Immature natural killer cell (primary cell): ENCODE results near the gene FPR1. TPM values are rescaled to one million over a fixed set of nuclear protein-coding genes. Genes with fewer than 3 reads are reported as not detected.
A peak's percentile ranks its signal among the peaks of the same experiment; 100 is the strongest.

Source experiments
- DNase-seq, 3 donors: peaks; one replicate each; pipeline ENCODE4 v3.0.0; 2022; ENCODE audit warnings: mixed read lengths in 1 of 3
- H3K27ac Mint-ChIP-seq, 6 donors: one replicate each; pipeline ENCODE4 v1.8.0; 2020; ENCODE audit warnings: mixed read lengths in 6 of 6, mild to moderate bottlenecking in 5 of 6, inconsistent platforms in 4 of 6, moderate library complexity in 3 of 6
- H3K27me3 Mint-ChIP-seq, 3 donors: one replicate each; pipeline ENCODE4 v1.8.0; 2020 to 2021; ENCODE audit warnings: low read depth in 3 of 3, mild to moderate bottlenecking in 3 of 3, mixed read lengths in 3 of 3, moderate library complexity in 3 of 3, inconsistent platforms in 1 of 3
- H3K36me3 Mint-ChIP-seq, 3 donors: one replicate each; pipeline ENCODE4 v1.8.0; 2020; ENCODE audit warnings: mixed read lengths in 3 of 3, inconsistent platforms in 2 of 3, mild to moderate bottlenecking in 2 of 3
- H3K4me1 Mint-ChIP-seq, 2 donors: one replicate each; pipeline ENCODE4 v1.8.0; 2020; ENCODE audit warnings: inconsistent platforms in 2 of 2, mild to moderate bottlenecking in 2 of 2, mixed read lengths in 2 of 2, moderate library complexity in 1 of 2
- H3K4me3 Mint-ChIP-seq, 5 donors: one replicate each; pipeline ENCODE4 v1.8.0; 2020; ENCODE audit warnings: mild to moderate bottlenecking in 5 of 5, mixed read lengths in 5 of 5, inconsistent platforms in 3 of 5, moderate library complexity in 3 of 5
- H3K9me3 Mint-ChIP-seq, 6 donors: one replicate each; pipeline ENCODE4 v1.8.0; 2020; ENCODE audit warnings: mild to moderate bottlenecking in 6 of 6, mixed read lengths in 6 of 6, inconsistent platforms in 4 of 6, moderate library complexity in 3 of 6
- polyA plus RNA-seq, 3 donors: library from polyadenylated mRNA; unstranded; fragments of 300-500 nt; fragmentation: Illumina TruSeq; gene quantifications; one replicate each; pipeline ENCODE4 v1.2.3, GENCODE V29; 2021

FPR1 gene
- polyA plus RNA-seq, 3 donors from 2014 or later: 1.8 to 6.9 (median 1.8) TPM

DNA sequence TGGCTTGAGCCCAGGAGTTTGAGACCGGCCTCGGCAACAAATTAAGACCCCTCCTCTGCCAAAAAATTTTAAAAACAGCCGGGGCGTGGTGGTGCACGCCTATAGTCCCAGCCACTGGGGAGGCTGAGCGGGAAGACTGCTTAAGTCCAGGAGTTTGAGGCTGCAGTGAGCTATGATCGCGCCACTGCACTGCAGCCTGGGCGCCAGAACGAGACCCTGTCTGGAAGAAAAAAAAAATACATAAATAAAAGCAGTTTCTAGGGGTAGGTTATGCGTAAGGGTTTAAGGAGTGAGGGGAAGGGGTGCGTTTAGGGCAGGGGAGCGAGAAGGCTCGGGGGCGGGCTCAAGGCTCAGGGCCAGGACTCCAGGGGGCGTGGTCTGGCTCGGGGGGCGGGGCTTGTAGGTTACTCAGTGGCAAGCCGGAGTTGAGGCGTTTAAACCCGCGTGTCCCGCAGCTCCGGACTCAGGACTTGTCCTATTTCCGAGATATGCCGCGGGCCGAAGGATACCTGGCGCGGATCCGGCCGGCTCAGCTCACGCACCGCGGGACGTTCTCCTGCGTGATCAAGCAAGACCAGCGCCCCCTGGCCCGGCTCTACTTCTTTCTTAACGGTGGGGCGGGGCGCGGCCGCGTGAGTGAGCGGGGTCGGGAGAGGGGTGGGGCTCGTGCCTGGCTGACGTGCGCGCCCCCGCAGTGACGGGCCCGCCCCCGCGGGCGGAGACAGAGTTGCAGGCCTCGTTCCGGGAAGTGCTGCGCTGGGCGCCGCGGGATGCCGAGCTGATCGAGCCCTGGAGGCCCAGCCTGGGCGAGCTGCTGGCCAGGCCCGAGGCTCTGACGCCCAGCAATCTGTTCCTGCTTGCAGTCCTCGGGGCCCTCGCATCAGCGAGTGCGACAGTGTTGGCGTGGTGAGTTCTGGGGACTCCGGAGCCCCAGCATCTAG, 47.8 kb downstream of the FPR1 start:
- peaks cover 6 to 18% (median 7%) of the 10 kb centered on the region in 3 donors for H3K36me3 Mint-ChIP-seq
- peaks cover 37 to 44% of the 10 kb centered on the region in 2 donors for H3K4me1 Mint-ChIP-seq
- H3K4me3 Mint-ChIP-seq: peak overlapping the region; percentile 81 to 93 (median 90)
- no peaks in the 10 kb centered on the region for H3K9me3 Mint-ChIP-seq
- H3K27me3 Mint-ChIP-seq: peaks cover 0 to 3% (median 3%) of the 10 kb centered on the region in 3 donors
- DNase-seq: peak; percentile 95 to 97 (median 97)
- peak overlapping the region; percentile 74 to 92 (median 88) for H3K27ac Mint-ChIP-seq

- Mint-ChIP-seq H3K27ac (peak overlapping the region; percentile 51 to 89 (median 80)), H3K4me3 (peak overlapping the region; percentile 81 to 93 (median 90)), H3K4me1 (peaks cover 37 to 44% of the 10 kb centered on the region in 2 donors), H3K27me3 (peaks cover 0 to 3% (median 3%) of the 10 kb centered on the region in 3 donors), H3K9me3 (no peaks in the 10 kb centered on the region), H3K36me3 (peaks cover 6 to 13% (median 7%) of the 10 kb centered on the region in 3 donors)
- DNase-seq: peak; percentile 1 to 15 (median 14)
These were observed 48.7 kb downstream of the FPR1 start for GRCh38 chr19:51702825-51703574.

- DNase-seq: peak; percentile 14 to 32 (median 30)
- H3K4me1 Mint-ChIP-seq: peaks cover 36 to 44% of the 10 kb centered on the region in 2 donors
- peak overlapping the region in 2 of 6 donors; percentile 20 to 68 for H3K27ac Mint-ChIP-seq
- H3K36me3 Mint-ChIP-seq: peaks cover 6 to 10% (median 7%) of the 10 kb centered on the region in 3 donors
- H3K27me3 Mint-ChIP-seq: peaks cover 0 to 3% (median 3%) of the 10 kb centered on the region in 3 donors
- peak overlapping the region; percentile 81 to 93 (median 90) for H3K4me3 Mint-ChIP-seq
- no peaks in the 10 kb centered on the region for H3K9me3 Mint-ChIP-seq
These were observed 49.4 kb downstream of the FPR1 start for GRCh38 chr19:51702103-51702824.

GRCh38 chr19:51701468-51702100, 50.1 kb downstream of the FPR1 start:
- DNase-seq: no peak
- Mint-ChIP-seq H3K4me3 (peak overlapping the region in 3 of 5 donors; percentile 7 to 59 (median 43)), H3K27ac (peak overlapping the region in 2 of 6 donors; percentile 13 to 22), H3K4me1 (peaks cover 36 to 43% of the 10 kb centered on the region in 2 donors), H3K9me3 (no peaks in the 10 kb centered on the region), H3K36me3 (peaks cover 6 to 9% (median 7%) of the 10 kb centered on the region in 3 donors), H3K27me3 (peaks cover 0 to 3% (median 3%) of the 10 kb centered on the region in 3 donors)

DNA sequence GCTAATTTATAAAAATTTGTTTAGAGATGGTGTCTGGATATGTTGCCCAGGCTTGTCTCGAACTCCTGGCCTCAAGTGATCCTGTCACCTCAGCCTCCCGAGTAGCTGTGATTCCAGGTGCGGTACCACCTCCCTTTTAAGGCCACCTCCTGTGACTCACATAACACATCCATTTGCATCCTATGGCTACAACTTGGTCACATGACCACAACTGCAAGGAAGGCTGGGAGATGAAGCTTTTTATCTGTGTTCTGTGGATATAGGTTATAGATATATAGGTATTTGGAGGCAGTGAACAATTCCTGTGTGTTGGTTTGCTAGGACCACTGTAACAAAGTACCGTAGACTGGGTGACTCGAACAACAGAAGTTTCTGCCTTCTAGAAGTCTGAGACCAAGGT, 52.5 kb downstream of the FPR1 start:
- peaks cover 1 to 8% (median 3%) of the 10 kb centered on the region in 3 donors for H3K27me3 Mint-ChIP-seq
- H3K27ac Mint-ChIP-seq: no peak overlapping the region
- no peak for DNase-seq
- peaks cover 15 to 20% of the 10 kb centered on the region in 2 donors for H3K4me1 Mint-ChIP-seq
- no peaks in the 10 kb centered on the region for H3K9me3 Mint-ChIP-seq
- H3K4me3 Mint-ChIP-seq: no peak overlapping the region
- H3K36me3 Mint-ChIP-seq: no peaks in the 10 kb centered on the region

GRCh38 chr19:51698296-51698695, 53.4 kb downstream of the FPR1 start:
- Mint-ChIP-seq H3K4me1 (peaks cover 9 to 12% of the 10 kb centered on the region in 2 donors), H3K27me3 (peaks cover 1 to 11% (median 5%) of the 10 kb centered on the region in 3 donors), H3K36me3 (no peaks in the 10 kb centered on the region), H3K27ac (no peak overlapping the region), H3K4me3 (no peak overlapping the region), H3K9me3 (no peaks in the 10 kb centered on the region)
- no peak for DNase-seq

- DNase-seq: no peak
- H3K36me3 Mint-ChIP-seq: peaks cover 0 to 5% (median 0%) of the 10 kb centered on the region in 3 donors
- H3K27me3 Mint-ChIP-seq: peaks cover 3 to 8% (median 8%) of the 10 kb centered on the region in 3 donors
- no peak overlapping the region for H3K27ac Mint-ChIP-seq
- no peaks in the 10 kb centered on the region for H3K9me3 Mint-ChIP-seq
- H3K4me3 Mint-ChIP-seq: no peak overlapping the region
- H3K4me1 Mint-ChIP-seq: peaks cover 1 to 2% of the 10 kb centered on the region in 2 donors
These were observed 54.4 kb downstream of the FPR1 start for GRCh38 chr19:51697169-51697776.

DNA sequence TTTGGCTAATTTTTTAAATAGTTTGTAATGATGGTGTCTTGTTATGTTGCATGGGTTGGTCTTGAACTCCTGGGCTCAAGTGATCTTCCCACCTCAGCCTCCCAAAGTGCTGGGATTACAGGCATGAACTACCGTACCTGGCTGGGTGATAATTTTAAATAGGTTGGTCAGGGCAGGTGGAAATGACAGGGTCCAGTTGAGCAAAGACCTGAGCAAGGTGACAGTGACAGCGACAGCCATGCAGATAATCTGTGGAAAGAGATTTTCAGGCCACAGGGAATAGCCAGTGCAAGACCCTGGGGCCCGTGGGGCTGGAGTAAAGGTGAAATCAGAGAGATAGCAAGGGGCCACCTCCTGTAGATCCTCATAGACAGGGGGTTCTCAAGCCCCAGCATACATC, 55.1 kb downstream of the FPR1 start:
- Mint-ChIP-seq H3K27me3 (peaks cover 3 to 8% (median 8%) of the 10 kb centered on the region in 3 donors), H3K4me1 (peaks cover 0 to 1% of the 10 kb centered on the region in 2 donors), H3K4me3 (no peak overlapping the region), H3K36me3 (peaks cover 0 to 5% (median 0%) of the 10 kb centered on the region in 3 donors), H3K27ac (no peak overlapping the region), H3K9me3 (no peaks in the 10 kb centered on the region)
- no peak for DNase-seq

Other genes with a start within 250 kb of the FPR1 start
- gene SIGLEC6, start 220.2 kb downstream of the FPR1 start, polyA plus RNA-seq: under 1 TPM in 2 of 3 donors, not detected in 1; 0.39 to 0.68 TPM
- gene ZNF175, start 180.6 kb downstream of the FPR1 start, polyA plus RNA-seq: 1 to 10 TPM in 1 of 3 donors, under 1 TPM in 2; 0.79 to 2.2 (median 0.81) TPM
- gene SIGLEC5, start 121.5 kb downstream of the FPR1 start, polyA plus RNA-seq: under 1 TPM in 1 of 3 donors, not detected in 2; 0.49 TPM
- 1 to 10 TPM in 1 of 3 donors, under 1 TPM in 2; 0.12 to 1.9 (median 0.99) TPM for gene SIGLEC14, start 105.1 kb downstream of the FPR1 start, polyA plus RNA-seq
- 1 to 10 TPM in 2 of 3 donors, not detected in 1; 2.3 to 2.4 TPM for gene SPACA6, start 58.5 kb downstream of the FPR1 start, polyA plus RNA-seq
- not detected for gene HAS1, start 27.9 kb downstream of the FPR1 start, polyA plus RNA-seq
- gene FPR2, start 9.3 kb upstream of the FPR1 start, polyA plus RNA-seq: not detected
- not detected for gene FPR3, start 43.3 kb upstream of the FPR1 start, polyA plus RNA-seq
- 1 to 10 TPM; 1.5 to 6.8 (median 4.0) TPM for gene ZNF577, start 136.1 kb upstream of the FPR1 start, polyA plus RNA-seq
- gene ZNF649, start 153.1 kb upstream of the FPR1 start, polyA plus RNA-seq: 10 to 100 TPM in 2 of 3 donors, 1 to 10 TPM in 1; 6.8 to 12.2 (median 11.0) TPM
- gene ZNF613, start 175.6 kb upstream of the FPR1 start, polyA plus RNA-seq: 1 to 10 TPM; 2.9 to 6.8 (median 5.8) TPM
- 10 to 100 TPM; 15.3 to 23.1 (median 22.6) TPM for gene ZNF350, start 235.0 kb upstream of the FPR1 start, polyA plus RNA-seq